A549 treated with Mapracorat at 1 μM for 4 hours (cell line): Measurements from ENCODE around the gene RNF227. TPM values are rescaled to one million over a fixed set of nuclear protein-coding genes. Genes with fewer than 3 reads are reported as not detected.

Source experiments
- total RNA-seq: library from RNA; stranded (reverse); fragments of 200-300 nt; extraction: Qiagen RNA extraction; gene quantifications from 5 replicates; pipeline ENCODE4 v1.2.3, GENCODE V29; 2022

The RNF227 gene
- total RNA-seq, result 0.98 to 2.0 TPM (median 1.2 TPM) in 5 replicates

DNA sequence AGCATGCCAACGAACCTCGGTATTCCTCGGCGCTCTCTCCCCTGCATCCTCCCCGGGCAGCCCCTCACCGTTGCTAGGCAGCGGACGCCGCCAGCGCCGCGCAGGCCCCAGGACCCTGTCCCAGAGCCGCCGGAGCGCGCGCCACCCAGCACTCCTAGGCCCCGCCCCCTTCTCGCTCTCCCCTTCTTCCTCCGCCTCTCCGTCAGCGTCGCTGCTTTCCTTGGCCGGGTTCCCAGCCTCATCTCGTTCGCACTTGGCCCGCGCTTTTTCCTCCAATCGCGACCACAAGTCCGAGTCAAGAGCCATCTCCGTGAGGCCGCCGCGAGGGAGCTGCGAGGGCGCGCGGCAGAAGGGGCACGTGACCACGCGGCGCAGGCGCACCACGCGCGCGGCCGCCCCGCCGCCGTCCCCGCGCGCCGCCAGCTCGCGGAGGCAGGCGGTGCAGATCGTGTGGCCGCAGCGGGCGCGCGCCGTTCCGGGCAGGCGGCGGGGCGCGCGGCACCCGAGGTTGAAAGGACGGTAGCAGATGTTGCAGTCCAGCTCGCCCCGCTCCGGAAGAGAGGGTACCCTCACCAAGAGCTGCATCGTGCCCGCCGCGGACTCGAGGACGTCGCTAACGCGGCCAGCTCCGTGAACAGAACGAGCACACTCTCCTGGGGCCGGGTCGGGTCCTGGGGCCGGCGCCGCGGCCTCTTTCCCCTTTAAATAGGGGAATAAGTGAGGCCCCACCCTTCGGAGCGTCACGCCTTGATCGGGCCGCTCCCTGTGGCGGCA, at the start of gene RNF227:
TSS of gene RNF227 (minus strand) at position 679 of the 774 bp plus-strand sequence. CDS start at position 585, 94 bp downstream.

DNA sequence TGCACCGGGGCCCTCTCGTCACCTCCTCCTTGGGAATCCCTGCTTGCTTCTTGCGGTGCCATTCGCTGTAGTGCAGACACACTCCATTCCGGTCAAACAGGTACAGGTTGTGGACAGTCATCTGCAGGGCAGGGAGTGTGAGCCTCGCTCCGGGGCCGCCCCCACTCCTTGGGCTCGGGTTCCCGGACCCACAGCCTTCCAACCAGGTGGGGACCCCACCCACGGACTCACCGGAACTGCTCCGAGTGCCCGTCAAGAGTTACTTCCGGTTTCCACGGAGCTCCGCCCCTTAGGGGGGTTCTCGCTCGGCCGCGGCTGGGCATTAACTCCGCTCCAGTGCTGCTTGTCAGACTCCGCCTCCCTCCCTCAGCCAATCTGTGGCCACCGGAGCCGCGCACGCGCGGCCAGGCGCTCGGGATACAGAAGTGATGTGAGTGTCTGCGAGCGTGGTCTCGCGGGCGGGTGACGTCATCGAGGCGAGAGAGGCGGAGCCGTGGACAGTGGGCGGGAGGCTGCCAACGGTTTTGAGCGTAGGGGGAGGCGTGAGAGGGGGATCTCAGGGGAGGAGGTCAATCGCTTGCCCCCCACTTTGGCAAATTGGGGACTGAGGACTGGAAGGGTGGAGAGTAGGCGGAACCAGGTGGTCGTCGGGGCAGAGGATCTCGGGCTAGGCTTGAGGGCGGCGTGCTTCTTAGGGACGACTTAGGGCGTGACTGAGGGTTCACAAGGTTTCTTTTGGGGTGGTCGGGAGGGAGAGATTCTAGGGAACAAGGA, 15.8 kb upstream of the RNF227 start, which contains the start of the genes CNTROB and TRAPPC1:
TSS of gene CNTROB (plus strand) at position 498 of the 774 bp plus-strand sequence. CDS start 874 bp downstream, outside the sequence.
TSS of gene TRAPPC1 (minus strand) at position 238 of the 774 bp plus-strand sequence. CDS start at position 121, 117 bp downstream.

DNA sequence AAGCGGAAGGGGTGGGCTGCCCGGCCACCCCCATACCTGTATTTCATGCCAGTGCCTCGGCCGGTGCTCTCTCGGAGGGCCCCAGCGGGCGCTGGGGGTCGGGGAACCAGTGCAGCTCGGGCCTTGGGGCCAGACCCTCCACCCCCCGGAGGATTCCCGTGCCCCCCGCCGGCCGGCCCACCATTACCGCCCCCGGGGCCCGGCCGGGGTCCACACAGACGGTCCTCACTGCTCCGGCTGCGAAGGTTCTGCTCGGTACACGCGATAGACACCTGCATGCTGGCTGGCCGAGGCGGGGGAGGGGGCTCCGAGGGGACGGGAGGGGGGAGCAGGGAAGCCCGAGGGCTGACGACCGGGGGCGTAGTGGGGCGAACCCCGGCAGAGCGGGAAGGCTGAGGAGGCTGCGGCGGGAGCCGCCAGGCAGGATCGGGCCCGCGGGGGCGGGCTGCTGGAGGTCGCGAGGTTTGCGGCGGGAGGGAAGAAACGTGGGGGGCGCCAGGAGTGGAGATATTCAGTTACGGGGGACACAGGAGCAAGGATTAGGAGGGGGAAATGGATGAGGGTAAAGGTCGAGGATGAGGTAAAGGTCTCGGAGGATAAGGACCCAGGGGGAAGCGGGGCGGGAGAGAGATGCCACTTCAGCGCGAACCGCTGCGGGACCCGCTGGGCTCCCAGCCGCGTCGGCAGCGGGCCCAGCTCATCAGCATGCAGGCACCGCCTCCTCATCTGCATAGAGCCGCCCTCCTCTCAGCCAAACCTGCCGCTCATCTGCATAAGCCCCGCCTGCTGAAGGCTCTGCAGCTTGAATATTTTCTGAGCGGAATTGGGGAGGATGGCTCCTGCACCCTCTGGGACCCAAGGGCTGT, 13.3 kb upstream of the RNF227 start, which contains the start of gene KCNAB3:
TSS of gene KCNAB3 (minus strand) at position 699 of the 866 bp plus-strand sequence. CDS start at position 278, 421 bp downstream.

DNA sequence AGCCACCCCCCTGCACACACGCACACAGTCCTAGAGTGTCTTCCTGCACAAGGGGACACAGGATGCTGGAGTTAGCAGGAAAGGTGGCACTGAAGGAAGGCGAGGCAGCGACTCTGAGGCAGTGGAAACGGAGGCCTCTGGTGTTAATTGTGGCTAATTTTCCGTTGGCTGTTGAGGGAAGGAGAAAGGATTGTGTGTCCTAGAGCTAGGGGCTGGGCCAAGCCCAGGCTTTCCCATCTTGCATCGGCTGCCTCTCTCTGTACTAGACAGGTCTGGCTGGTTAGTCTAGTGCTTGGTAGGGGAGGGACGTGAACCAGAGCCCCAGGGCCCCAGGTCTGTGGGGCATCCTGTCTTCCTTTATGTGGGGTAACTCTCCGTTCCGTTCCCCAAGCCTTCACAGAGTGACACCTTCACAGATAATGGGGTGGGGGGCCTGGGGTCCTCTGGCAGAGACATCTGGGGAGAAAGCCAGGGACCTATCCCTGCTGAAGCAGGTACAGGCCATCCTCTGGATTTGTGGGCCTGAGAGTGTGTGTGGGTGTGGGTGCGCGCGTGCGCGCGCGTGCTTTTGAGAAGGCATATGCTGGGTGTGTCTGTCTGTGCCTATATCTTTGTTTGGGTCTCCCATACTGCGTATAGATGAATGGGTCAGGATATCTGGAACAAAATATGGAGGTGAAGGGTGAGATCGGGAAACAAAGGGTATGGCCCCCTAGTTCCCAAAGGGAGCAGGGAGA, 27.7 kb downstream of the RNF227 start, which contains the start of gene CHD3:
TSS of gene CHD3 (plus strand) at position 606 of the 737 bp plus-strand sequence. CDS start 212 bp downstream, outside the sequence.

Other genes with a start within 250 kb of the RNF227 start
- gene TP53, start 228.8 kb downstream of the RNF227 start, total RNA-seq, result 41.5 to 46.5 TPM (median 42.4 TPM) in 5 replicates
- gene WRAP53, start 227.8 kb downstream of the RNF227 start, total RNA-seq, result 32.1 to 42.0 TPM (median 40.9 TPM) in 5 replicates
- 1.1 to 1.3 TPM (median 1.2 TPM) in 5 replicates for gene EFNB3, start 211.1 kb downstream of the RNF227 start, total RNA-seq
- 0.01 to 0.02 TPM (median 0.01 TPM) in 4 of 5 replicates, not detected in the other for gene DNAH2, start 198.5 kb downstream of the RNF227 start, total RNA-seq
- 12.6 to 18.3 TPM (median 15.3 TPM) in 5 replicates for gene KDM6B, start 82.1 kb downstream of the RNF227 start, total RNA-seq
- 0.33 to 1.1 TPM (median 0.63 TPM) in 5 replicates for gene TMEM88, start 61.2 kb downstream of the RNF227 start, total RNA-seq
- 189 to 232 TPM (median 231 TPM) in 5 replicates for gene NAA38, start 58.7 kb downstream of the RNF227 start, total RNA-seq
- 19.3 to 20.9 TPM (median 19.8 TPM) in 5 replicates for gene CYB5D1, start 58.3 kb downstream of the RNF227 start, total RNA-seq
- gene CHD3, start 27.5 kb downstream of the RNF227 start, total RNA-seq, result 58.9 to 64.5 TPM (median 61.3 TPM) in 5 replicates
- gene KCNAB3, start 13.6 kb upstream of the RNF227 start, total RNA-seq, result 1.7 to 3.9 TPM (median 2.6 TPM) in 5 replicates
- gene TRAPPC1, start 15.7 kb upstream of the RNF227 start, total RNA-seq, result 294 to 356 TPM (median 306 TPM) in 5 replicates
- gene CNTROB, start 15.9 kb upstream of the RNF227 start, total RNA-seq, result 37.3 to 47.1 TPM (median 40.3 TPM) in 5 replicates
- gene GUCY2D, start 86.3 kb upstream of the RNF227 start, total RNA-seq, result 0.05 to 0.39 TPM (median 0.36 TPM) in 4 of 5 replicates, not detected in the other
- gene ALOX15B, start 122.8 kb upstream of the RNF227 start, total RNA-seq, result 0.09 to 0.20 TPM (median 0.18 TPM) in 5 replicates
- gene ALOX12B, start 171.4 kb upstream of the RNF227 start, total RNA-seq, result 1.1 to 2.3 TPM (median 1.8 TPM) in 5 replicates
- gene ALOXE3, start 202.2 kb upstream of the RNF227 start, total RNA-seq, result 6.5 to 9.5 TPM (median 6.9 TPM) in 5 replicates
- gene HES7, start 207.8 kb upstream of the RNF227 start, total RNA-seq, result 1.8 to 6.1 TPM (median 5.3 TPM) in 5 replicates
- 51.7 to 60.6 TPM (median 55.9 TPM) in 5 replicates for gene PER1, start 236.1 kb upstream of the RNF227 start, total RNA-seq
- 26.5 to 31.9 TPM (median 31.1 TPM) in 5 replicates for gene VAMP2, start 246.7 kb upstream of the RNF227 start, total RNA-seq